GM12878 (cell line): Measurements from ENCODE around the gene SCG3. TPM values are rescaled to one million over a fixed set of nuclear protein-coding genes. Genes with fewer than 3 reads are reported as not detected.

Experiments used
- BHLHE40 ChIP-seq, 2 experiments: fragments of 450-650 bp in 1 of 2; IDR thresholded peaks; 2 replicates each; pipeline ENCODE4 v1.6.1; 2011 to 2017; ENCODE audit warnings: low read depth in 2 of 2, borderline replicate concordance in 1 of 2, improper control_type of control experiment in 1 of 2, low read length in 1 of 2, mild to moderate bottlenecking in 1 of 2
- E2F8 ChIP-seq: fragments of 450-650 bp; IDR thresholded peaks from 2 replicates; pipeline ENCODE4 v1.6.1; 2018; ENCODE audit warnings: mild to moderate bottlenecking, low read depth, moderate library complexity; ENCODE audit not compliant: partially characterized antibody
- EED ChIP-seq: sonication (generic); IDR thresholded peaks from 2 replicates; pipeline ENCODE4 v1.6.1; 2016; ENCODE audit warnings: antibody characterized with exemption, low read depth
- GATAD2B ChIP-seq: fragments of 450-650 bp; conservative IDR thresholded peaks from 2 replicates; pipeline ENCODE4 v1.6.1; 2017; ENCODE audit warnings: low read depth, mild to moderate bottlenecking, moderate library complexity
- HDAC2 ChIP-seq: fragments of 200-600 bp; sonication (generic); IDR thresholded peaks from 2 replicates; pipeline ENCODE4 v1.6.1; 2017
- IKZF2 ChIP-seq, 2 experiments: fragments of 450-650 bp; IDR thresholded peaks; 2 replicates each; pipeline ENCODE4 v1.6.1; 2017; ENCODE audit warnings: mild to moderate bottlenecking in 2 of 2, moderate library complexity in 2 of 2
- NKRF ChIP-seq: fragments of 450-650 bp; conservative IDR thresholded peaks from 2 replicates; pipeline ENCODE4 v1.6.1; 2017; ENCODE audit warnings: mild to moderate bottlenecking, moderate library complexity
- SKIL ChIP-seq: fragments of 450-650 bp; IDR thresholded peaks from 2 replicates; pipeline ENCODE4 v1.6.1; 2017; ENCODE audit warnings: mild to moderate bottlenecking, low read depth, inconsistent platforms; ENCODE audit not compliant: poor library complexity, severe bottlenecking
- SMAD5 ChIP-seq: IDR thresholded peaks from 2 replicates; pipeline ENCODE4 v1.6.1; 2016; ENCODE audit warnings: antibody characterized with exemption, low read depth
- TARDBP ChIP-seq: IDR thresholded peaks from 2 replicates; pipeline ENCODE4 v1.6.1; 2016; ENCODE audit warnings: borderline replicate concordance
- polyA plus RNA-seq, 11 experiments: library from polyadenylated mRNA; depleted of rRNA in 4 of 11; unstranded in 6 of 11; stranded (reverse) in 5 of 11; fragments of >200 nt; fragmentation: Nextera tagmentation in 4 of 11; fragmentation: Illumina TruSeq in 1 of 11; extraction: Ambion mirVana in 4 of 11; extraction: Trizol in 1 of 11; gene quantifications; 1 replicate in 1 of 11; 2 replicates in 10 of 11; pipeline versions ENCODE4 v1.2.1 to v1.2.3, GENCODE V29; 2011 to 2016; ENCODE audit warnings: inconsistent platforms in 2 of 11, missing spikeins in 2 of 11, low read depth in 1 of 11
- total RNA-seq, 4 experiments: library from RNA; depleted of rRNA in 3 of 4; stranded (reverse); fragments of >200 nt in 3 of 4; fragmentation: Illumina TruSeq in 1 of 4; extraction: Trizol in 1 of 4; gene quantifications; 2 replicates each; pipeline versions ENCODE4 v1.2.1 to v1.2.3, GENCODE V29; 2013 to 2021

The SCG3 gene
- total and polyA plus RNA-seq, 10 of the 15 experiments (the other 5 are each of a cell fraction or from before 2014, with no cell fraction given) = 0.03 to 0.15 (median 0.04) TPM; not detected in 7

GRCh38 chr15:51672913-51673857, 8.1 kb upstream of the SCG3 start (continued):
- no peak for TF ChIP-seq SKIL
- no peak for TF ChIP-seq EED
- no peak for TF ChIP-seq IKZF2 (IDR thresholded peaks at IDR 0.05)
- TF ChIP-seq NKRF = no peak
- TF ChIP-seq E2F8 = no peak
- TF ChIP-seq GATAD2B = no peak
- TF ChIP-seq TARDBP = no peak
- no peak for TF ChIP-seq BHLHE40 (IDR thresholded peaks at IDR 0.05; ENCODE audit: borderline replicate concordance in 1 of 2, low read depth in 2 of 2, low read length in 1 of 2)
- TF ChIP-seq HDAC2 = no peak
- TF ChIP-seq SMAD5 = no peak
